LNCAP (cell line): ENCODE results near the gene TPX2.

Source experiments
- TF ChIP-seq, protein P1 (sequence below): fragments of 450-650 bp; IDR thresholded peaks from 2 replicates; pipeline ENCODE4 v1.5.1; 2017; ENCODE audit warnings: mild to moderate bottlenecking

The TPX2 gene

DNA sequence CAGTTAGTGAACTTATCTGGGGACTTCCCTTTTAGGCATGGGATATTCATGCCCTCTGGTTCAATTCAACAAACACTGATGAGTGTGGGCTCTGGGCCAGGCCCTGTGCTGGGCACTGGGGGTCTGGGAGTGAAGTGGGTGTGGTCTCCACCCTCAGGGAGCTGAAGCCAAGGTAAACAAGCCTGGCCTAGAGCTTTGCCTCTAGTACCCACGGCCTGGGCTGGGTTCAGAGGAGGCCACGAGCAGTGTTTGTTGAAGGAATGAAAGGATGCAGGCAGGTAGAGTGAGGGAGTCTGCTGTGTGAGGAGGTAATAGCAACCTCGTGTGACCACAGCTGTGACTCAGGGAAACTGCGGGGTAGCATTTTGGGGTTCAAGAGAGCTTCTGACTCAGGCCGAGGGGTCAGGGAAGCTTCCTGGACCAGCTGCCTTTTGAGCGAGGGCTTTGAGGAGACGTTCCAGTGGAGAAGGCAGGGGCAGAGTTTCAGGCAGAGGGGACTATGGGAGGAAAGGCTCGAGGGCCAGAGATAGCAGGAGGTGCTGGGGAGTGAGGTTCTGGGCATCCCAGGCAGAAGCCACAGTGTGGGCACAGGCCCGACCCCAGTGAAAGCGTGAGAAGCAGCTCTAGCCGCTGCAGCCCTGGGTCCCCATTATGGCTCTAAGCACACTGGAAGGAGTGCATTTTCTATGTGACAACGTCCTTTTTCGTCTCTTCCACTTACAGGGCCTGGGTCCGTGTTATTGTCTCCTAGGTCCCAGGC, 85.6 kb downstream of the TPX2 start:
- TF ChIP-seq, protein P1, sequence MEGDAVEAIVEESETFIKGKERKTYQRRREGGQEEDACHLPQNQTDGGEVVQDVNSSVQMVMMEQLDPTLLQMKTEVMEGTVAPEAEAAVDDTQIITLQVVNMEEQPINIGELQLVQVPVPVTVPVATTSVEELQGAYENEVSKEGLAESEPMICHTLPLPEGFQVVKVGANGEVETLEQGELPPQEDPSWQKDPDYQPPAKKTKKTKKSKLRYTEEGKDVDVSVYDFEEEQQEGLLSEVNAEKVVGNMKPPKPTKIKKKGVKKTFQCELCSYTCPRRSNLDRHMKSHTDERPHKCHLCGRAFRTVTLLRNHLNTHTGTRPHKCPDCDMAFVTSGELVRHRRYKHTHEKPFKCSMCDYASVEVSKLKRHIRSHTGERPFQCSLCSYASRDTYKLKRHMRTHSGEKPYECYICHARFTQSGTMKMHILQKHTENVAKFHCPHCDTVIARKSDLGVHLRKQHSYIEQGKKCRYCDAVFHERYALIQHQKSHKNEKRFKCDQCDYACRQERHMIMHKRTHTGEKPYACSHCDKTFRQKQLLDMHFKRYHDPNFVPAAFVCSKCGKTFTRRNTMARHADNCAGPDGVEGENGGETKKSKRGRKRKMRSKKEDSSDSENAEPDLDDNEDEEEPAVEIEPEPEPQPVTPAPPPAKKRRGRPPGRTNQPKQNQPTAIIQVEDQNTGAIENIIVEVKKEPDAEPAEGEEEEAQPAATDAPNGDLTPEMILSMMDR = no peak

DNA sequence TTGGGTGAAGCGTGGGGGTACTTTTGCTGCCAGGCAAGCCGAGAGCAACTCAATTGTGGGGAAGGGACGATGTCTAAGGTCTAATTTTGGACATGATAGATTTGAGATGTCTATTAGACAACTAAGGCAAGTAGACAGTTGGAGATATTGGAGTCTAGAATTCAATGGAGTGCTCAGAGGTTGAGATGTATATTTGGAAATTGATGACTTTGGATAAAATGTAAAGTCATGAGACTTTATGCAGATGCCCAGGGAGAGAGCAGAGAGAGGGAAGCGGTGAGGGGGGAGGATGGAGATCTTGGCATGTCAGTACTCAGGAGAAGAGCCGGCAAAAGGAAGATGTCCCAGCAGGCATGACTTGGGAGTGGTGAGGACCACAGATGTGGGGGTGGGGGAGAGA, 87.0 kb downstream of the TPX2 start:
- TF ChIP-seq, protein P1 = no peak

DNA sequence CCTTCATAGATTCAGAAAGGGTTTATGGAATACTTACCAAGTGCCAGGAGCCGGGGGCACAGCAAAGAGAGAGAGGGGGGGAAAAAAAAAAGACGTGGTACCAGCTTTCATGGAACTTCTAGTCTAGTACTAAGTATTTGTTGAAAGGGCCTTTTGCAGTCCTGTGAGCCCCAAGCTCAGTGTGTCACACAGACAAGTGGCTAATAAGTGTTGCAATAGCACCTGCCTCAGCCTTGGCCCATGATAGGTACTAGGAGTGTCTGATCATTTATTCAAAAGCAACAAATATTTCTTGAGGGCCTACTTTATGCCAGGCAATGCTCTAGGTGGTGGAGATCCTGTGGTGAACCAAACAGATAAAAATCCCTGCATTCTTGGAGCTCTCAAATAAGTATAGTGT, 88.0 kb downstream of the TPX2 start:
- TF ChIP-seq, protein P1 = no peak

DNA sequence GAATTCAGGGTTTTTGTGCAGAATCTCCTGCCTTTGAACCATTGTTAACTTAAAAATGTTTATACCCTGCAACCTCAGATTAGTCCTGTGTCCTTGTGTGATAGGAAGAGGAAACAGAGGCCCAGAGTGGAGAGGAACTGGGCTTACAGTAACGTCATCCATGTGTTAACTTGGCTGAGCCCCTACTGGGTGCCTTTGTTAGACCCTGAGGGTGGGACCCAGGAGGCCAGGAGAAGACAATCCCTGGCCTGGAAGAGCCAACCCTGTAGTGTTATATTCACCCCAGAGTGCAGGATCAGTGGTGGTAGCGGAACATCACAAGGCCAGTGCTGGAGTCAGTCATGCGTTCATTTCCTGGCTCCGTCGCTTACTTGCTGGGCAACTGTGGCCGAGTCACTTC, 90.6 kb downstream of the TPX2 start:
- TF ChIP-seq, protein P1 = no peak

DNA sequence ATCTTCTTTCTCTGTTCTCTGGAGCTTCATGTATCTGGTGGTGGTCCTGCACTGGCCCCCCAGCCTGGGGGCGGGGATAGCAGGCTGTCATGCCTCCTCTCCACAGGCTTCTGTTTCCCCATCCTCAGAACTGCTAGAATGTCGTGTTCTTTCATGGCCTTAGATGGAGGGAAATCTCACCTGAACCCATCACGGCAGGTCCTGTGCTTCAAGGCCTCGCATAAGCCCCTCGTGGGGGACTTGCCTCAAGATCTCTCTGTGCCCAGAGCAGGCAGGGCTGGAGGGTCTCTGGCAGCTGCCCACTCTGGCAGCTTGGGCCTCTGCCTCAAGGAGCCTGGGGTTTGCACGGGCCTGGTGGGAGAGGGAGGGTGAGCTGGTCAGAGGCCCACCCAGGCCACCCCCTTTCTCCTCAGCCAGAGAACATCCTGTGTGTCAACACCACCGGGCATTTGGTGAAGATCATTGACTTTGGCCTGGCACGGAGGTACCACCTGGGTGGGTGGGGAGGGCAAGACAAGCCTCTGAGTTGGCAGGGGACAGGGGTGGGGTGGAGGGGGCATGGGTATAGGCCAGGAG, 91.4 kb downstream of the TPX2 start:
- TF ChIP-seq, protein P1 = no peak

DNA sequence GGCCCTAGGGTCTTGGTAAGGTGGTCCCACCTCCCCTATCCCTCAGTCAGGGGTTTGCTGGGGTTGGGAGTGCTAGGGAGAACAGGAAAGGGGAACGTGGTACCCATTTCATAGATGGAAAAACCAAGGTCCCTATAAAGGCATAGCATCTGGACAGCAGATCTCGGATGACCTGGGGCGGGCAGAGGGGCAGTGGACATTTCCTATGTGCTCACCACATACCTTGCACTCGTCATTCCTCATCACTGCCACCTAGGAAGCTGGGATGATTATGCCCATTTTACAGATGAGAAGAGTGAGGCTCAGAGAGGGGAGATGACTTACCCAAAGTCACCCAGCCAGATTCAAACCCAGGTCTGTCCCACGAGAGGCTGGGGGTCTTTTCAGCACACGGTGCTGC, 92.1 kb downstream of the TPX2 start:
- TF ChIP-seq, protein P1 = no peak

DNA sequence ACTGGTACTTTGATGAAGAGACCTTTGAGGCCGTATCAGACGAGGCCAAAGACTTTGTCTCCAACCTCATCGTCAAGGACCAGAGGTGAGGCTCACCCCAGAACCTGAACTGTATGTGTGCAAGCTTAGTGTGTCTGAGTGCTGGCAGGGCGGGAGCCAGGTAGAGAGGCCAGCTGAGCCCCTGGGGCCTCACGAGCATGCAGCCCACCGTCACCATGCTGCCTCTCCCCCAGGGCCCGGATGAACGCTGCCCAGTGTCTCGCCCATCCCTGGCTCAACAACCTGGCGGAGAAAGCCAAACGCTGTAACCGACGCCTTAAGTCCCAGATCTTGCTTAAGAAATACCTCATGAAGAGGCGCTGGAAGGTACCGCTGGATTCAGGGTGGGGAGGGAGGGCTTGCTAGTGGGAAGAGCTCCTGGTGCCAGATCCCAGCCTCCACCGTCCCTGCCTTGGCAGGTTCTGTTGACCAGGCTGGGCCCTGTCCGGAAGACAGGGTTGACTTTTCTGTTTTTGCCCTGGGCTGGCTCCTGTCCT, 92.7 kb downstream of the TPX2 start:
- TF ChIP-seq, protein P1 = no peak
